ENCODE measurements around the gene SKA2. TPM values are rescaled to one million over a fixed set of nuclear protein-coding genes. Genes with fewer than 3 reads are reported as not detected.

SKA2 gene
- total RNA-seq, 4 donors from 2014 or later = 14.7 to 29.7 (median 18.9) TPM

GRCh38 chr17:59129814-59130213, 25.2 kb downstream of the SKA2 start:
- no peak for TF ChIP-seq CTCF (IDR thresholded peaks at IDR 0.05; ENCODE audit: low read depth)

- TF ChIP-seq CTCF (IDR thresholded peaks at IDR 0.05; ENCODE audit: low read depth) = no peak
Measured at GRCh38 chr17:59126809-59127417, 28.1 kb downstream of the SKA2 start.

- TF ChIP-seq CTCF (IDR thresholded peaks at IDR 0.05; ENCODE audit: low read depth) = no peak
Measured at GRCh38 chr17:59124665-59125064, 30.3 kb downstream of the SKA2 start.

- TF ChIP-seq CTCF (IDR thresholded peaks at IDR 0.05; ENCODE audit: low read depth) = no peak
Measured at GRCh38 chr17:59121901-59122480, 33.0 kb downstream of the SKA2 start.

GRCh38 chr17:59115474-59115873, 39.5 kb downstream of the SKA2 start:
- TF ChIP-seq CTCF (IDR thresholded peaks at IDR 0.05; ENCODE audit: low read depth) = peak; percentile 83

- TF ChIP-seq CTCF (IDR thresholded peaks at IDR 0.05; ENCODE audit: low read depth) = no peak
Measured at GRCh38 chr17:59111539-59111938, 43.4 kb downstream of the SKA2 start.

GRCh38 chr17:59110973-59111372, 44.0 kb downstream of the SKA2 start:
- no peak for TF ChIP-seq CTCF (IDR thresholded peaks at IDR 0.05; ENCODE audit: low read depth)
